ENCODE results near the gene CYB561D2. TPM values are rescaled to one million over a fixed set of nuclear protein-coding genes. Genes with fewer than 3 reads are reported as not detected.

Gene CYB561D2
- total and polyA plus RNA-seq, 7 donors: 6.8 to 46.0 (median 10.8) TPM

GRCh38 chr3:50347187-50347813 is 3.4 kb upstream of the CYB561D2 start:
- peaks cover 0 to 40% (median 36%) of the 10 kb centered on the region in 4 donors for H3K4me1 ChIP-seq
- H3K27ac ChIP-seq: peak overlapping the region in 2 of 4 donors; percentile 39 to 54
- peaks cover 0 to 14% (median 9%) of the 10 kb centered on the region in 4 donors for H3K36me3 ChIP-seq
- H3K4me3 ChIP-seq: no peak overlapping the region
- no peak for TF ChIP-seq POLR2A (IDR thresholded peaks at IDR 0.05)
- TF ChIP-seq CTCF (IDR thresholded peaks at IDR 0.05): peak in 2 of 4 experiments; percentile 40 to 56
- no peak for TF ChIP-seq EP300 (IDR thresholded peaks at IDR 0.05)
- no peak for TF ChIP-seq POLR2AphosphoS5 (IDR thresholded peaks at IDR 0.05)
- no peaks in the 10 kb centered on the region for H3K9me3 ChIP-seq
- WGBS, 2 donors: 26 to 27% methylated on average over 14 of the region's 14 CpGs
- DNase-seq: peak; percentile 83
- intact Hi-C loops (cut with DNase I): loop anchor here (1.0 to 5.0 kb wide), 2 partner anchors 195 to 265 kb away; partner anchors contain the start of gene CISH
- H3K27me3 ChIP-seq: no peaks in the 10 kb centered on the region

- Histone ChIP-seq H3K27ac (peak overlapping the region; percentile 86 to 96 (median 92)), H3K36me3 (peaks cover 14 to 40% (median 29%) of the 10 kb centered on the region in 4 donors), H3K4me1 (peaks cover 0 to 39% (median 32%) of the 10 kb centered on the region in 4 donors), H3K9me3 (no peaks in the 10 kb centered on the region), H3K27me3 (no peaks in the 10 kb centered on the region), H3K4me3 (peak overlapping the region; percentile 57 to 91 (median 82))
- intact Hi-C loops (cut with DNase I): loop anchor here (10.0 kb wide), 1 partner anchor 1045 kb away; the partner anchor contains the start of gene RBM15B
- DNase-seq: no peak
- no peak for TF ChIP-seq POLR2A (IDR thresholded peaks at IDR 0.05)
- TF ChIP-seq EP300 (IDR thresholded peaks at IDR 0.05): no peak
- no peak for TF ChIP-seq POLR2AphosphoS5 (IDR thresholded peaks at IDR 0.05)
- TF ChIP-seq CTCF (IDR thresholded peaks at IDR 0.05): no peak
- WGBS, 2 donors: 15 to 18% methylated on average over 7 of the region's 7 CpGs
Observed at GRCh38 chr3:50350213-50350526, 492 bp upstream of the CYB561D2 start.

GRCh38 chr3:50351323-50351697 is 648 bp downstream of the CYB561D2 start:
- no peaks in the 10 kb centered on the region for H3K27me3 ChIP-seq
- WGBS, 2 donors: 61 to 64% methylated on average over 11 of the region's 11 CpGs
- peak overlapping the region; percentile 57 to 91 (median 82) for H3K4me3 ChIP-seq
- no peak for DNase-seq
- H3K4me1 ChIP-seq: peaks cover 0 to 42% (median 32%) of the 10 kb centered on the region in 4 donors
- intact Hi-C loops (cut with DNase I): loop anchor here (10.0 kb wide), 1 partner anchor 1043 kb away; the partner anchor contains the start of gene RBM15B
- H3K36me3 ChIP-seq: peaks cover 14 to 52% (median 32%) of the 10 kb centered on the region in 4 donors
- peak overlapping the region; percentile 86 to 96 (median 92) for H3K27ac ChIP-seq
- no peaks in the 10 kb centered on the region for H3K9me3 ChIP-seq
- TF ChIP-seq EP300 (IDR thresholded peaks at IDR 0.05) (no peak), CTCF (IDR thresholded peaks at IDR 0.05) (no peak), POLR2AphosphoS5 (IDR thresholded peaks at IDR 0.05) (no peak), POLR2A (IDR thresholded peaks at IDR 0.05) (no peak)

- WGBS, 2 donors: 7 to 41% methylated on average over 2 of the region's 2 CpGs
- Histone ChIP-seq H3K9me3 (no peaks in the 10 kb centered on the region), H3K36me3 (peaks cover 14 to 59% (median 34%) of the 10 kb centered on the region in 4 donors), H3K4me1 (peaks cover 0 to 57% (median 46%) of the 10 kb centered on the region in 4 donors), H3K27ac (no peak overlapping the region), H3K4me3 (no peak overlapping the region), H3K27me3 (no peaks in the 10 kb centered on the region)
- no peak for DNase-seq
- intact Hi-C loops (cut with DNase I): loop anchor here (10.0 kb wide), 1 partner anchor 1042 kb away; the partner anchor contains the start of gene RBM15B
- TF ChIP-seq CTCF (IDR thresholded peaks at IDR 0.05) (no peak), POLR2AphosphoS5 (IDR thresholded peaks at IDR 0.05) (no peak), POLR2A (IDR thresholded peaks at IDR 0.05) (no peak), EP300 (IDR thresholded peaks at IDR 0.05) (no peak)
Observed at GRCh38 chr3:50352781-50353180, 2.1 kb downstream of the CYB561D2 start.
